DND-41 (cell line): Measurements from ENCODE around the gene SPEM2.

Source experiments
- ATAC-seq: fragments of 200-7000 bp; cut with Tn5 transposase; 3 replicates; pipeline ENCODE4 v1.9.1; 2021; ENCODE audit warnings: low read depth; ENCODE audit not compliant: insufficient read depth
- DNase-seq: peaks from one replicate; pipeline ENCODE4 v3.0.0-alpha.2; 2020
- H2AFZ ChIP-seq: 2 replicates; pipeline ENCODE4 v1.6.0; 2012; ENCODE audit warnings: low read depth, low read length
- H3K27ac ChIP-seq: 2 replicates; pipeline ENCODE4 v1.5.1; 2012; ENCODE audit warnings: low read length, inconsistent platforms
- H3K27me3 ChIP-seq: fragments of 200-600 bp; sonication (generic); 2 replicates; pipeline ENCODE4 v1.6.0; 2012; ENCODE audit warnings: low read length, mild to moderate bottlenecking, inconsistent platforms; ENCODE audit not compliant: insufficient read depth, poor library complexity
- H3K36me3 ChIP-seq: 2 replicates; pipeline ENCODE4 v1.5.1; 2012; ENCODE audit warnings: low read length, inconsistent platforms; ENCODE audit not compliant: insufficient read depth
- H3K4me1 ChIP-seq: 2 replicates; pipeline ENCODE4 v1.5.1; 2012; ENCODE audit warnings: mild to moderate bottlenecking, low read length; ENCODE audit not compliant: insufficient read depth
- H3K4me2 ChIP-seq: 2 replicates; pipeline ENCODE4 v1.6.0; 2012; ENCODE audit warnings: mild to moderate bottlenecking, moderate library complexity, low read length, inconsistent platforms; ENCODE audit not compliant: insufficient read depth
- H3K4me3 ChIP-seq, 2 experiments: fragments of 200-600 bp in 1 of 2; shearing (Covaris generic) in 1 of 2; 2 replicates each; pipeline ENCODE4 v1.5.1; 2012 to 2016; ENCODE audit warnings: inconsistent platforms in 2 of 2, low read length in 2 of 2, mild to moderate bottlenecking in 2 of 2, low read depth in 1 of 2, moderate library complexity in 1 of 2
- H3K79me2 ChIP-seq: 2 replicates; pipeline ENCODE4 v1.6.0; 2012; ENCODE audit warnings: low read length, inconsistent platforms; ENCODE audit not compliant: insufficient read depth
- H3K9ac ChIP-seq: 2 replicates; pipeline ENCODE4 v1.6.0; 2012; ENCODE audit warnings: low read depth, mild to moderate bottlenecking, inconsistent platforms, low read length, moderate library complexity
- H3K9me3 ChIP-seq: 2 replicates; pipeline ENCODE4 v1.5.1; 2012; ENCODE audit warnings: low read length, moderate library complexity, mild to moderate bottlenecking, inconsistent platforms; ENCODE audit not compliant: insufficient read depth, severe bottlenecking
- H4K20me1 ChIP-seq: 2 replicates; pipeline ENCODE4 v1.6.0; 2012; ENCODE audit warnings: low read length; ENCODE audit not compliant: insufficient read depth
- CTCF ChIP-seq: IDR thresholded peaks from 2 replicates; pipeline ENCODE4 v1.5.1; 2012; ENCODE audit warnings: borderline replicate concordance, low read length, moderate library complexity, mild to moderate bottlenecking; ENCODE audit not compliant: poor library complexity, severe bottlenecking; ENCODE audit errors: extremely low read depth
- EZH2 ChIP-seq: IDR thresholded peaks from 3 replicates; pipeline ENCODE4 v1.6.1; 2012; ENCODE audit warnings: borderline replicate concordance, low read depth, mild to moderate bottlenecking, moderate library complexity, low read length, inconsistent platforms; ENCODE audit not compliant: severe bottlenecking

The SPEM2 gene

DNA sequence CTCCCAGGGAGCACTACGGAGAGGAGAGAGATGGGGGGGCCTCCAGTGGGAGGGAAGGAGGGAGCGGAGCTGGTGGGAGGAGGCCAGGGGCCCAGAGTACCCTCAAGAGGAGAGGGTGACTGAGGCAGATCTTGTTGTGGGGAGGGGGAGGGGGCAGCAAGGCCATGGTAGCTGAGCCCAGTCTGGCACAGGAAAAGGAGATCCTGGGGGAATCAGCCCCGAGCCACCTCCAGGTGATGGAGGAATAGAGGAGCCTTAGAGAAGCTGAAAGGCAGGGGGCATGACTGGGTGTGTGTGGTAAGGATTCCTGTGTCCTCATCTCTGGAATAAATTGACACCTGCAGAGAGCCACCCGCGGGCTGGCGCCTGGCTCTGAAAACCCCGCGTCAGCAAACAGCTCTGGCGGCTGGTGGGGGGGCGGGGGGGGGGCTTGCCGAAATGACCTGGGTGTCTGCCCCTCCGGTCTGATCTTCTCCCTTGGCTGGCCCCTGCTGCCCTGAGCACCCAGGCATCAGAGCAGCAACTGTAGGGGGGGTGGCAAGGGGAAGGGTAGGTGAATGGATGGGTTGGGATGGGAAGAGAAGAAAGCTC, 19.1 kb upstream of the SPEM2 start:
- no peak overlapping the region for H3K9ac ChIP-seq

GRCh38 chr17:7407082-7407481, 18.3 kb upstream of the SPEM2 start:
- TF ChIP-seq CTCF: no peak
- TF ChIP-seq EZH2: no peak
- Histone ChIP-seq H4K20me1 (0 out of 2 replicates have a peak, but pooled peaks cover 2% of the 10 kb centered on the region), H3K27ac (no peak overlapping the region), H3K4me1 (peaks cover 25% of the 10 kb centered on the region), H2AFZ (no peak overlapping the region), H3K27me3 (no peaks in the 10 kb centered on the region), H3K4me2 (no peak overlapping the region), H3K4me3 (no peak overlapping the region), H3K9me3 (no peaks in the 10 kb centered on the region), H3K9ac (no peak overlapping the region), H3K79me2 (peaks cover 9% of the 10 kb centered on the region; the same call in 1 of the 2 replicates), H3K36me3 (peaks cover 23% of the 10 kb centered on the region)
- DNase-seq: no peak
- ATAC-seq: no peak

More for the DNA sequence above, 19.1 kb upstream of the SPEM2 start:
- TF ChIP-seq CTCF (no peak), EZH2 (no peak)
- DNase-seq: no peak
- Histone ChIP-seq H3K36me3 (peaks cover 23% of the 10 kb centered on the region), H4K20me1 (0 out of 2 replicates have a peak, but pooled peaks cover 2% of the 10 kb centered on the region), H3K9me3 (no peaks in the 10 kb centered on the region), H3K79me2 (peaks cover 9% of the 10 kb centered on the region; the same call in 1 of the 2 replicates), H3K4me1 (peaks cover 25% of the 10 kb centered on the region), H3K27ac (no peak overlapping the region), H2AFZ (no peak overlapping the region), H3K27me3 (no peaks in the 10 kb centered on the region), H3K4me2 (peak overlapping the region; percentile 96), H3K4me3 (no peak overlapping the region)
- ATAC-seq: no peak

- Histone ChIP-seq H3K4me3 (no peak within 1 kb of the TSS), H3K4me1 (peaks cover 24% of the 10 kb centered on the region), H3K36me3 (peaks cover 23% of the 10 kb centered on the region), H3K9ac (no peak within 1 kb of the TSS), H3K9me3 (no peaks in the 10 kb centered on the region), H2AFZ (no peak within 1 kb of the TSS), H3K27ac (no peak within 1 kb of the TSS), H3K79me2 (peaks cover 9% of the 10 kb centered on the region; the same call in 1 of the 2 replicates), H4K20me1 (0 out of 2 replicates have a peak, but pooled peaks cover 2% of the 10 kb centered on the region), H3K27me3 (no peaks in the 10 kb centered on the region), H3K4me2 (no peak within 1 kb of the TSS)
- no peak for ATAC-seq
- DNase-seq: no peak
- TF ChIP-seq EZH2: no peak
- TF ChIP-seq CTCF: no peak
Observed at GRCh38 chr17:7407485-7408251, 17.7 kb upstream of the SPEM2 start, which contains the start of gene NLGN2. Gene NLGN2 (plus strand): TSS chr17:7407845. CDS start chr17:7408256, 411 bp downstream.
